HG03442 (cell line): ENCODE data around the gene GPR171.
A peak's percentile ranks its signal among the peaks of the same experiment; 100 is the strongest.
"Not testable (repeated sequence)": the region's sequence is repeated elsewhere in the genome, so short reads cannot be mapped to it uniquely, and the experiment has no call there.

Experiments
- ATAC-seq: cut with Tn5 transposase; IDR thresholded peaks from one replicate; pipeline ENCODE4 v1.9.1; 2021; ENCODE audit warnings: mild to moderate bottlenecking, moderate library complexity; ENCODE audit not compliant: unreplicated experiment

The GPR171 gene

GRCh38 chr3:151203051-151203420, at the start of gene GPR171:
Gene GPR171 (minus strand): TSS chr3:151203216. CDS start chr3:151199386, 3,830 bp downstream.
- peak; percentile 96 for ATAC-seq

DNA sequence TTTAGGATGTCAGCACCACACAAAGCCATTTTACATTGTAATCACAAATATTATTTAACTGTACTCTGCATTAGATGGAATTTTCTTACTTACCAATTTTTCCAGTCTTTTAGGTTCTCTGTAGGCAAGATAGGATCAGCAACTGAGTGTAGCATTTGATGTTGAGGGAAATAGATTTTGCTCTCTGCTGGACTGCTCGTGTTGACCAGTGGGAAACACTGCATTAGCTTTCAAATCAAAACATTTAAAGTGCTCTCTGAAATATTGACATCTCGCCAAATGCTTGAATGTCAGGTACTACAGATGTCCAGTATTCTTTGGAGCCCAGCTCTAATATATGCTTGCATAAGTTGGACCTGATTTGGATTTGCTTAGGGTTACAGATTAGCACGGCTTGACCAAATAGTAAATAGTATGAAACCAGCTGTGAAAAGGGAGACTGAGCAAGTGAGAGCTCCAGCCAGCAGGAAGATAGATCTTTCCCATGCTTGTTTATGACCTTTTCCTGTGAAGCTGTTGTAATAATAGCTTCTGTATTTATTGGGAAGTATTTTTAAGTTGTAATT, 45.8 kb upstream of the GPR171 start:
- ATAC-seq, result no peak

DNA sequence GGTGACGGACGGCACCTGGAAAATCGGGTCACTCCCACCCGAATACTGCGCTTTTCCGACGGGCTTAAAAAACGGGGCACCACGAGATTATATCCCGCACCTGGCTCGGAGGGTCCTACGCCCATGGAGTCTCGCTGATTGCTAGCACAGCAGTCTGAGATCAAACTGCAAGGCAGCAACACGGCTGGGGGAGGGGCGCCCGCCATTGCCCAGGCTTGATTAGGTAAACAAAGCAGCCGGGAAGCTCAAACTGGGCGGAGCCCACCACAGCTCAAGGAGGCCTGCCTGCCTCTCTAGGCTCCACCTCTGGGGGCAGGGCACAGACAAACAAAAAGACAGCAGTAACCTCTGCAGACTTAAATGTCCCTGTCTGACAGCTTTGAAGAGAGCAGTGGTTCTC, 39.0 kb upstream of the GPR171 start:
- not testable (repeated sequence) for ATAC-seq

- no peak for ATAC-seq
These were observed 33.7 kb upstream of the GPR171 start for GRCh38 chr3:151236736-151237135.

- no peak for ATAC-seq
These were observed 33.3 kb upstream of the GPR171 start for GRCh38 chr3:151236316-151236715.

DNA sequence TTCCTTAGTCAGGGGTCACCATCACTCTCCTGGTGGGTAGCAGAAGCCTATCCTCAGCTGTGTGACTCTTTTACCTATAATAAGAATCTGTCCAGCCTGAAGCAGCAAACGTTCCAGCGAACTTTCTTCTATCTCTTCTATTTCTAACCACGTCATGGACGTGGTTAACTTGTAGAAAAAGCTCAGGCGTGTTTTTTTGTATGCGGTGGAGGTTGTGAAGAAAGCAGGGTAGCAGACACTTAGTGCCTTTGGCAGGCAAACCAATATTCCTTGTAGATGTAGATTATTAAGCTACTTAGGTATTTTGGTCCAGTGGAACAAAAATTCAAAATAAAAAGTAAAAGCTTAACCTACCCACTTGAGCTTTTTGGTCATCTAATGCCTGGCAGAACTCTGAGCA, 31.8 kb upstream of the GPR171 start:
- no peak for ATAC-seq

DNA sequence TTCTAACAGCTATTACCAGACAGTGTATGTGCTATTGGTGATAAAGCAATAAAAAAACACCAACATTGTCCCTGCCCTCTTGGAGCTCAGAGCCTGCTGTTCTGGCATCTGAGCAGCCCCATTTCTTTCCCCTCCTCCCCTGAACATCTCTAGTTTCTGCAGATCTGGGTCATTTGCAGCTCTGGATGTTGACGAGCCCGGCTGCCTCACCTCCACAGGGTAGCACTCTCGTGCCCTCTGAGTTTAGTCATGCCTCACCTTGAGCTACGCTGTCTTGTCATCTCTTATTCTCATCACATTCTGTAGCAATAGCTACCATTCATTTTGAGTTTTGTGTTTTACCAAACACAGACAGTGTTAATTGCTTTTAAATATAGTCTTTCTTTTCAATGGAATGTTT, 30.0 kb upstream of the GPR171 start:
- no peak for ATAC-seq

DNA sequence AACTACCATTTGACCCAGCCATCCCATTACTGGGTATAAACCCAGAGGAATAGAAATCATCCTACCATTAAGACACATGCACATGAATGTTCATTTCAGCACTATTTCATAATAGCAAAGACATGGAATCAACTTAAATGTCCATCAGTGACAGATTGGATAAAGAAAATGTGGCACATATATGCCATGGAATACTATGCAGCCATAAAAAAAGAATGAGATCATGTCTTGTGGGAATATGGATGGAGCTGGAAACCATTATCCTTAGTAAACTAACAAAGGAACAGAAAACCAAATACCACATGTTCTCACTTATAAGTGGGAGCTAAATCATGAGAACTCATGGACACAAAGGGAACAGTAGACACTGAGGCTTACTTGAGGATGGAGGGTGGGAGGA, 29.4 kb upstream of the GPR171 start:
- ATAC-seq, result not testable (repeated sequence)

DNA sequence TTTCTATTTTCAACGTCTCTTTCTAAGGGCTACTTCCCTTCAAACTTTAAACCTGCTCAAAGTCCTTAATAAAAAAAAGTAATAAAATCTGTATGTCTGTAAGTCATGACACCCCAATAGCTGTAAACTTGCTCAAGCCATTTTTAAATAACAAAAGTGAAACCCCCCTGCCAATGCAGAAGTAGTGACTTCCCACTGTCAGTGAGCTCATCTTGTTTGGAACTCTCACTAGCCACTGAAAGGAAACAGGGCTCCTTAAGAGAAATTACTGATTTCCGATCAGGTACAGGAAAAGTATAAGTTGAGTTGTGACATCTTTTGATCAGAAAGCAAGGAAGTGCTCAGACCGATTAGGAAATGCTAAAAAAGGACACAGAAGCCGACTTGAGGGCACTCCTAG, 27.6 kb upstream of the GPR171 start:
- peak; percentile 38 for ATAC-seq

GRCh38 chr3:151228666-151229040, 25.6 kb upstream of the GPR171 start:
- ATAC-seq, result no peak

- ATAC-seq, result peak; percentile 84
These were observed 25.0 kb upstream of the GPR171 start for GRCh38 chr3:151227807-151228665.

- ATAC-seq, result peak; percentile 28
These were observed 24.3 kb upstream of the GPR171 start for GRCh38 chr3:151227266-151227806.

DNA sequence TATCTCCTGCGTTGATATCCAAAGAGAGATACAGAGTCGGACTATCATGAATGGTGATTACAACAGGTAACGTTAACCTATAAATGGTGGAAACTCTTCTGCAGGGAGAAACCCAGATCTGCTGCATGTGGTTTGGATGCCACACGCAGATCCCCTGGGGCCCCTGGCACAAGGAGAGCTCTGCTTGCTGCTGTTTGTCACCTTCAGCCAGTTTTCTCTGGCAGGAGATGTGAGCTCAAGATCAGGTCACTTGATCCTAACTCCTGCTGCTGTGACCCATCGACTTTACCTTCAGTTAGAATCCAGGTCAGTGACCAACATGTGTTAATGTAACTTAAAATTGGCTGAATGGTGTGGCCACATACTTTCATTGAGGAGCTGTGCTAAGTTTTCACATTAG, 23.8 kb upstream of the GPR171 start:
- ATAC-seq, result no peak

GRCh38 chr3:151226088-151226563, 23.1 kb upstream of the GPR171 start:
- ATAC-seq, result no peak

DNA sequence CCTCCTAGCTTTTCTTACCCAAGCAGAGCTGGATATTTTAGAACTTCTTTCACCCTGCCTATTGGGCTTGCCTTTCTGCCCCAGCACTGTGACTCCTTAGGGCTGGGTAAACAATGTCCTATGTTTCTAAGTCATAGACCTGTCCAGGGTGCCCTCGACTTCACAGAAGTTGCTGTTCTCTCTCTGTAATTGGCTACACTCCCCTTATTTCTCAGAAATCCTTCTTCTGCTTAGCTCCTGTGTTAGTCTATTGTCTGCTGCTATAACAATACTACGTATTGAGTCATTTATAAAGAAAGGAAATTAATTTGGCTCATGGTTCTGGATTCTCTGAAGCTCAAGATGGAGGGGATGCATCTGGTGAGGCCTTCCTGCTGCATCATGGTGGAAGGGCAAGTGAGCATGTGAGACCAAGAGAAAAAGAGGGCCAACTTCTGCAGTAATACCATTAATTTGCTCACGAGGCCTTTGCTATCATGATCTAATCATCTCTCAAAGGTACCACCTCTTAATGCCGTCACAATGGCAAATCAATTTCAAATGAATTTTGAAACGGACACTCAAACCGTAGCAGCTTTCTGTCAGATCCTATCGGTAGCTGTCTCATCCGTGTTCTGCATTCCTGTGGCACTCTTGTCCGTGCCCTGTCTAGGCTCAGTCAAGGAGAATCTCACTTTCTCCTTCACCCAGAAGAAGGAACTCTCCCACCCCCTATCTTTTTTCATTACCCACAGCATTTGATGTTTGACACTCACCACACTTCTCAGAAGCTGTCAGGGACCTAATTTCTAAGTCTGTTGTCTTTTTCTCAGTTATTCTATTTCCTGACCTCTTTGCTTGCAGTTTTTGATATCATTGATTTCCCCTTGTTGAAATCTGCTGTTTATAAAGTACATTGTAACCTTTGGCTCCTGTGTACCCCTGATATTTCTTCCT, 22.3 kb upstream of the GPR171 start:
- no peak for ATAC-seq

GRCh38 chr3:151224268-151224866, 21.4 kb upstream of the GPR171 start:
- ATAC-seq, result no peak

DNA sequence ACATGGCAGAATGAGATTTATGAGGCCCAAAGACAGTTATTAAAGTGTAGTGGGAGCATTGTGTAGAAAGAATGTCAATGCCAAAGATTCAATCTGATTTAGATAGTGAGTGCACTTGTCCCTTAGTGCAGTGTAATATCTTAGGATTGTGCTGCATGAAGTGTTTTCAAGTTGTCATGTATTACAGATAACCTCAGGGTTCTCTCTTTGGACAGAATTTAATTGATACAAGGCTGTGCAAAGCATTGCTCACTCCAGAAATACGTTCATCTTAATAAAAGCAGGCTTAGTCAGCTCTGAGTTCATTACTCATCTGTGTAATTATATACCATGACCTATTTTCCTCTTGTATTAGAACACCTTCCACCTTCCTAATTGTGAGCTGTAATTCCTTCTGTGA, 16.0 kb upstream of the GPR171 start:
- no peak for ATAC-seq

- no peak for ATAC-seq
These were observed 15.1 kb upstream of the GPR171 start for GRCh38 chr3:151218136-151218535.

GRCh38 chr3:151216641-151217607, 13.9 kb upstream of the GPR171 start:
- no peak for ATAC-seq

- no peak for ATAC-seq
These were observed 11.4 kb upstream of the GPR171 start for GRCh38 chr3:151214459-151214858.
